ENCODE measurements around the gene GEMIN4. TPM values are rescaled to one million over a fixed set of nuclear protein-coding genes. Genes with fewer than 3 reads are reported as not detected.

GEMIN4 gene
- polyA plus RNA-seq, 3 donors: 8.8 to 10.6 (median 10.1) TPM

DNA sequence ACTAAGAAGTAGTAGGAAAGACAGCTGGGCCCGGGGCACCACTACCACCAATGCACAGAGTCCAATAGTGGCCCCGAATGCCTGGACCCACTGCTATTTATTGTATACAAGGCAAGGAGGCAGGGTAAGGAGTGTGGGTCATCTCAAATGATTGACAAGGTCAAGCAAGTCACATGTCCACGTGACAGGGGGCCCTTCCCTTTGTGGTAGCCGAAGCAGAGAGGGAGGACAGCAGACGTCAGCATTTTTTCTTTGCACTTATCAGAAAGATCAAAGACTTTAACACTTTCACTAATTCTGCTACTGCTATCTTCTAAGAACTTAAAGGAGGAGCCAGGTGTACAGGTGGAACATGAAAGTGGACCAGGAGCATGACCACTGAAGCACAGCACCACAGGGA, 43.9 kb downstream of the GEMIN4 start:
- H3K4me2 ChIP-seq (replicated peaks; ENCODE audit: extremely low read depth, low read length, poor library complexity, severe bottlenecking): no peak overlapping the region
- DNase-seq: no peak
- H3K27me3 Mint-ChIP-seq (ENCODE audit: low read depth in 3 of 3): no peaks in the 10 kb centered on the region
- H3K27ac Mint-ChIP-seq: peak overlapping the region in 4 of 7 donors; percentile 17 to 49 (median 36)
- peaks cover 49 to 79% of the 10 kb centered on the region in 2 donors for H3K36me3 Mint-ChIP-seq
- H3K36me3 ChIP-seq (replicated peaks in 1 of 2; ENCODE audit: control insufficient read depth in 1 of 2, insufficient read depth in 2 of 2, low read length in 2 of 2): peaks cover 37 to 77% of the 10 kb centered on the region in 2 donors
- peaks cover 87% of the 10 kb centered on the region for H3K79me2 ChIP-seq (ENCODE audit: insufficient read depth, low read length)
- no peak overlapping the region for H3K4me3 Mint-ChIP-seq
- no peaks in the 10 kb centered on the region for H3K9me3 Mint-ChIP-seq
- peaks cover 0 to 5% of the 10 kb centered on the region in 2 donors for H3K4me1 ChIP-seq (ENCODE audit: control insufficient read depth in 1 of 2, insufficient read depth in 2 of 2, low read length in 2 of 2)
- no peak overlapping the region for H3K4me3 ChIP-seq (replicated peaks in 1 of 3; ENCODE audit: low read depth in 2 of 3, low read length in 3 of 3)
- H3K4me1 Mint-ChIP-seq: peaks cover 6% of the 10 kb centered on the region
- intact Hi-C loops (cut with micrococcal nuclease): no loop called here
- no peak for TF ChIP-seq CTCF (IDR thresholded peaks at IDR 0.05)
- 86% methylated on average over 1 of the region's 5 CpGs for WGBS (ENCODE audit: insufficient coverage)
- H3K27ac ChIP-seq (ENCODE audit: low read depth in 1 of 2, low read length in 2 of 2): no peak overlapping the region
- no peaks in the 10 kb centered on the region for H3K9me3 ChIP-seq (replicated peaks in 1 of 2; ENCODE audit: control insufficient read depth in 1 of 2, insufficient read depth in 1 of 2, low read length in 2 of 2)
- peaks cover 52% of the 10 kb centered on the region for H4K20me1 ChIP-seq (ENCODE audit: insufficient read depth, low read length)
- no peaks in the 10 kb centered on the region for H3K27me3 ChIP-seq (ENCODE audit: control insufficient read depth in 2 of 2, insufficient read depth in 2 of 2, low read length in 2 of 2)
- no peak overlapping the region for H2AFZ ChIP-seq (ENCODE audit: insufficient read depth, low read depth, low read length, poor library complexity, severe bottlenecking)
- H3K9ac ChIP-seq (ENCODE audit: insufficient read depth, low read length, poor library complexity, severe bottlenecking): no peak overlapping the region

- no peaks in the 10 kb centered on the region for H3K9me3 Mint-ChIP-seq
- Histone ChIP-seq H2AFZ (ENCODE audit: insufficient read depth, low read depth, low read length, poor library complexity, severe bottlenecking) (no peak overlapping the region), H3K4me2 (replicated peaks; ENCODE audit: extremely low read depth, low read length, poor library complexity, severe bottlenecking) (no peak overlapping the region), H3K4me1 (ENCODE audit: control insufficient read depth in 1 of 2, insufficient read depth in 2 of 2, low read length in 2 of 2) (no peaks in the 10 kb centered on the region), H3K79me2 (ENCODE audit: insufficient read depth, low read length) (peaks cover 72% of the 10 kb centered on the region), H3K4me3 (replicated peaks in 1 of 3; ENCODE audit: low read depth in 2 of 3, low read length in 3 of 3) (no peak overlapping the region), H3K9me3 (replicated peaks in 1 of 2; ENCODE audit: control insufficient read depth in 1 of 2, insufficient read depth in 1 of 2, low read length in 2 of 2) (no peaks in the 10 kb centered on the region), H3K36me3 (replicated peaks in 1 of 2; ENCODE audit: control insufficient read depth in 1 of 2, insufficient read depth in 2 of 2, low read length in 2 of 2) (peaks cover 44 to 76% of the 10 kb centered on the region in 2 donors), H3K27ac (ENCODE audit: low read depth in 1 of 2, low read length in 2 of 2) (no peak overlapping the region), H3K9ac (ENCODE audit: insufficient read depth, low read length, poor library complexity, severe bottlenecking) (no peak overlapping the region), H4K20me1 (ENCODE audit: insufficient read depth, low read length) (peaks cover 37% of the 10 kb centered on the region), H3K27me3 (ENCODE audit: control insufficient read depth in 2 of 2, insufficient read depth in 2 of 2, low read length in 2 of 2) (no peaks in the 10 kb centered on the region)
- 100% methylated on average over 1 of the region's 6 CpGs for WGBS (ENCODE audit: insufficient coverage)
- H3K27ac Mint-ChIP-seq: peak overlapping the region in 1 of 7 donors; percentile 43
- H3K4me1 Mint-ChIP-seq: no peaks in the 10 kb centered on the region
- no peak for TF ChIP-seq CTCF (IDR thresholded peaks at IDR 0.05)
- peaks cover 50 to 81% of the 10 kb centered on the region in 2 donors for H3K36me3 Mint-ChIP-seq
- no peaks in the 10 kb centered on the region for H3K27me3 Mint-ChIP-seq (ENCODE audit: low read depth in 3 of 3)
- intact Hi-C loops (cut with micrococcal nuclease): no loop called here
- DNase-seq: no peak
- H3K4me3 Mint-ChIP-seq: no peak overlapping the region
These were observed 46.2 kb downstream of the GEMIN4 start for GRCh38 chr17:705863-706262.

All from CD14-positive monocyte (primary cell).